ENCODE measurements around the gene EIF6.

Gene EIF6

GRCh38 chr20:35248641-35249475 lies 35.7 kb downstream of the EIF6 start:
- H3K4me3 ChIP-seq (ENCODE audit: low read depth, low read length), result no peak overlapping the region
- no peak for DNase-seq (ENCODE audit: low read depth)

DNA sequence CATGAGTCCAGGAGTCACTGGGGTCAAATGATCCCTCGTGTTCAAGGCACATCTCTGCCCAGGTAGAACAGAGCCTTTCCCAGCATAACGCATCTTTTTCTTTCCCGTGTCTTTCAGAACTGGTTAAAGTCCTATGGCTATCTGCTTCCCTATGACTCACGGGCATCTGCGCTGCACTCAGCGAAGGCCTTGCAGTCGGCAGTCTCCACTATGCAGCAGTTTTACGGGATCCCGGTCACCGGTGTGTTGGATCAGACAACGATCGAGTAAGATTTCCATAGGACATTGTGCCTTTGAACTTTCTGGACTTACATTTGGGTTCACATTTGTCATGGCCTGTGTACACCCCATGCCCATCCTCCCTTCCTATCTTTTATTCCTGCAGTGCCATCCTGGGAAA lies 37.8 kb downstream of the EIF6 start:
- DNase-seq (ENCODE audit: low read depth), result no peak
- H3K4me3 ChIP-seq (ENCODE audit: low read depth, low read length), result no peak overlapping the region
- TF ChIP-seq, protein P1, sequence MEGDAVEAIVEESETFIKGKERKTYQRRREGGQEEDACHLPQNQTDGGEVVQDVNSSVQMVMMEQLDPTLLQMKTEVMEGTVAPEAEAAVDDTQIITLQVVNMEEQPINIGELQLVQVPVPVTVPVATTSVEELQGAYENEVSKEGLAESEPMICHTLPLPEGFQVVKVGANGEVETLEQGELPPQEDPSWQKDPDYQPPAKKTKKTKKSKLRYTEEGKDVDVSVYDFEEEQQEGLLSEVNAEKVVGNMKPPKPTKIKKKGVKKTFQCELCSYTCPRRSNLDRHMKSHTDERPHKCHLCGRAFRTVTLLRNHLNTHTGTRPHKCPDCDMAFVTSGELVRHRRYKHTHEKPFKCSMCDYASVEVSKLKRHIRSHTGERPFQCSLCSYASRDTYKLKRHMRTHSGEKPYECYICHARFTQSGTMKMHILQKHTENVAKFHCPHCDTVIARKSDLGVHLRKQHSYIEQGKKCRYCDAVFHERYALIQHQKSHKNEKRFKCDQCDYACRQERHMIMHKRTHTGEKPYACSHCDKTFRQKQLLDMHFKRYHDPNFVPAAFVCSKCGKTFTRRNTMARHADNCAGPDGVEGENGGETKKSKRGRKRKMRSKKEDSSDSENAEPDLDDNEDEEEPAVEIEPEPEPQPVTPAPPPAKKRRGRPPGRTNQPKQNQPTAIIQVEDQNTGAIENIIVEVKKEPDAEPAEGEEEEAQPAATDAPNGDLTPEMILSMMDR (conservative IDR thresholded peaks at IDR 0.05; ENCODE audit: low read depth, low read length), result no peak

More at GRCh38 chr20:35248641-35249475, 35.7 kb downstream of the EIF6 start:
- TF ChIP-seq, protein P1 (conservative IDR thresholded peaks at IDR 0.05; ENCODE audit: low read depth, low read length), result no peak

DNA sequence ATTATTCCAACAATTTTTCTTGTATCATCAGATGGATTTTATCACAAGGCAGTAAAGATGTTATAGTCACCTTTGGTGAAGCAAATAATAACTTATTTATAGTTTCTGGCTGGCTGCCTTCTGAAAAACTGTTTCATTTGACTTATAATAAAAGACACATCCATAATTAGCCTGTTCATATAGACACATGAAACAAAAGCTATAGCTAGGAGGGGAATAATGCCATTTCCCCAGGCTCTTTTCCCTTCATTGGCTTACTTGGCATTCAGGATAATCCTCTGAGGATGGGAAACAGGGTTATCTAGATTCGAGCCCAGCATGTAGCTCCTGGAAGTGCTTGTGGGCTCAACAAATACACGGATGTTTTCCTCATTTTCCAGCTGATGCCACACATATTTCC lies 40.6 kb downstream of the EIF6 start:
- DNase-seq (ENCODE audit: low read depth), result no peak
- TF ChIP-seq, protein P1 (conservative IDR thresholded peaks at IDR 0.05; ENCODE audit: low read depth, low read length), result no peak
- no peak overlapping the region for H3K4me3 ChIP-seq (ENCODE audit: low read depth, low read length)

GRCh38 chr20:35243317-35243716 lies 41.3 kb downstream of the EIF6 start:
- no peak for DNase-seq (ENCODE audit: low read depth)
- TF ChIP-seq, protein P1 (conservative IDR thresholded peaks at IDR 0.05; ENCODE audit: low read depth, low read length), result no peak
- no peak overlapping the region for H3K4me3 ChIP-seq (ENCODE audit: low read depth, low read length)

DNA sequence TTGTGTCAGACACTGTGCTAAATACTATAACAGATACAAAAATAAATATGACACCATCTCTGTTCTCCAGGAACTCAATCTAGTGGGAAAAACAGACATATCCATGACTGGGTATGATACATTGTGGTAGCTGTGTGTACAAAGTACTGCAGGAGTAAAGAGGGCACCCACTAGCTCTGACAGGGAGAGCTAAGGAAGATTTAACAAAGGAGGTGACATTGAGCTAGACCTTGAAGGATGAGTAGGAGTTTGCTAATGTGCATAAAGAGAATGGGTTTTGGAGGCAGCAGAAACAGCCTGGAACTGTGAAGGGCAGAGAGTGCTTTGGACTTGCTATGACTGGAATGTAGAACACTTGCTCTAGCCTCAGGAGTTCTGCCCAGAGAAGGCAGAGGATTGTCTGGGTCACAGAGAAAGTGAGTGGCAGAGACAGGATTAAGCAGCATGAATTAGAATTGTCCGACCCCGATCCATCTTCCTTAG lies 43.7 kb downstream of the EIF6 start:
- no peak for DNase-seq (ENCODE audit: low read depth)
- H3K4me3 ChIP-seq (ENCODE audit: low read depth, low read length), result no peak overlapping the region
- TF ChIP-seq, protein P1 (conservative IDR thresholded peaks at IDR 0.05; ENCODE audit: low read depth, low read length), result no peak

- TF ChIP-seq, protein P1 (conservative IDR thresholded peaks at IDR 0.05; ENCODE audit: low read depth, low read length), result no peak
- no peak for DNase-seq (ENCODE audit: low read depth)
These were observed 44.3 kb downstream of the EIF6 start for GRCh38 chr20:35240083-35240810.

More at GRCh38 chr20:35240083-35240810, 44.3 kb downstream of the EIF6 start:
- no peak overlapping the region for H3K4me3 ChIP-seq (ENCODE audit: low read depth, low read length)
